Activated naive CD8-positive, alpha-beta T cell treated with anti-CD3 and anti-CD28 coated beads, Interleukin-2, amount 50 U/mL, for 16 hours (primary cell): ENCODE results near the gene SF3B4.

Source experiments
- DNase-seq: peaks from one replicate; pipeline ENCODE4 v3.0.0-alpha.2; 2020; ENCODE audit warnings: low read depth, low spot score

SF3B4 gene

GRCh38 chr1:149933208-149933607 is 5.6 kb upstream of the SF3B4 start:
- DNase-seq, result no peak

DNA sequence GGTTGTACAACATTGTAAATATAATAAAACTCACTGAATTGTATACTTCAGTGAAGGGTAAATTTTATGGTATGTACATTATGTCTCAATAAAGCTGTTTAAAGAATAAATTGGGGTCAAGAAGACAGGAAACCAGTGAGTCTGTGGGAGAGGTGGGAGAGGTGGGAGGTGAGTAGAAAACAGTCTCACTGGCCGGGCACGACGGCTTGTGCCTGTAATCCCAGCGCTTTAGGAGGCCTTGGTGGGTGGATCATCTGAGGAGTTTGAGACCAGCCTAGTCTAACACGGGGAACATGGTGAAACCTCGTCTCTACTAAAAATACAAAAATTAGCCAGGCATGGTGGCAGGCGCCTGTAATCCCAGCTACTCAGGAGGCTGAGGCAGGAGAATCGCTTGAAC is 4.9 kb upstream of the SF3B4 start:
- no peak for DNase-seq

GRCh38 chr1:149931212-149931790 is 3.7 kb upstream of the SF3B4 start:
- DNase-seq, result no peak

DNA sequence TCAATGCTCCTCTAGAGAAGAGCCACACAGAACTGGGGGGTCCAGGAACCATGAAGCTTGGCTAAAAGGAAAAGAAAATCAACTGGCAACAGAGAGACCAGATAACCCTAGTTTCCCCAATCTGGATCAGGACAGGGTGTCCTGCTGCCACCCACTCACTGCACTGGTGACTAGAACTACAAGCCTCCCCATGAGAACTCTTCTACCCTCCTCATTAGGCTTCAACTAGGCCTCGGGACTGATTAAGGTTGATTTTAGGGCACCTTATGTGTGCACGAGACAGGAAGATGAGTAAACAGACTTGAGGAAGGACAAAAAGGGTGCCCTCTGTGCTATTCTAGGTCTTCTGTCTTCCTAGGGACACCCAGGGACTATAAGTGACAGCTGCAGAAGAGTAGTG is 2.3 kb upstream of the SF3B4 start:
- DNase-seq, result no peak

DNA sequence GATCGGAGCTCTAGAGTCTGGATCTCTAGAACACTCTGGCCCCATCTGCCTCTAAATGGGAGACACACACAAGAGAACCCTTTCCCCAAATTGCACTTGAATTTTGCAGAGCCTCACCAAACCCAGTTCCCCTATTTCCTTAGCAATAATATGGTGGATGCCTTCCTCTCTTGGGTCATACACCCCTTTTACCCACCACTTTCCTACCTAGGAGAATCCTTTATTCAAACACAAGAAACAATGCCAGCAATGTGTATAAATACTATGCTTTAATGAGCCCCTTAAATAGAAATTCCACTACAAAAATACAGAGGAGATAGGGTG is 760 bp upstream of the SF3B4 start:
- no peak for DNase-seq

- DNase-seq, result no peak
Measured at GRCh38 chr1:149927056-149927562, 494 bp downstream of the SF3B4 start.

DNA sequence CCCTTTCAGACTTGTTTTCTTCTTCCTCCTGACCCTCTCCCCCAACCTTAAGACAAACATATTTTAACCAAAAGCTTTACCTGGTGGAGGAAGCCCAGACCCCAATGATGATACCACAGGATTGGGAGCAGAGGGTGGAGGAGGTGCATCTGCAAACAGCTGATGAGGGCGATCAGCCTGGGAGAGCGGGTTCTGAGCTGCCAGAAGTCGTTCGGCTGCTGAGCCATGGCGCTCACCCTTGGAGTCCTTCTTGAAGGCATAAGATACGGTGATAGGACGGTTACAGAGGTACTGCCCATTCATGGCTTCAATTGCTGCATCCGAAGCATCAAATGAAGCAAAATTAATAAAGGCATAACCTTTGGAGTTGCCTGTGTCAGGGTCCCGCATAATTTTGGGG is 1.3 kb downstream of the SF3B4 start:
- DNase-seq, result no peak

- no peak for DNase-seq
Measured at GRCh38 chr1:149925751-149926150, 1.9 kb downstream of the SF3B4 start.

- no peak for DNase-seq
Measured at GRCh38 chr1:149925345-149925744, 2.3 kb downstream of the SF3B4 start.

- no peak for DNase-seq
Measured at GRCh38 chr1:149923626-149924025, 4.0 kb downstream of the SF3B4 start.

DNA sequence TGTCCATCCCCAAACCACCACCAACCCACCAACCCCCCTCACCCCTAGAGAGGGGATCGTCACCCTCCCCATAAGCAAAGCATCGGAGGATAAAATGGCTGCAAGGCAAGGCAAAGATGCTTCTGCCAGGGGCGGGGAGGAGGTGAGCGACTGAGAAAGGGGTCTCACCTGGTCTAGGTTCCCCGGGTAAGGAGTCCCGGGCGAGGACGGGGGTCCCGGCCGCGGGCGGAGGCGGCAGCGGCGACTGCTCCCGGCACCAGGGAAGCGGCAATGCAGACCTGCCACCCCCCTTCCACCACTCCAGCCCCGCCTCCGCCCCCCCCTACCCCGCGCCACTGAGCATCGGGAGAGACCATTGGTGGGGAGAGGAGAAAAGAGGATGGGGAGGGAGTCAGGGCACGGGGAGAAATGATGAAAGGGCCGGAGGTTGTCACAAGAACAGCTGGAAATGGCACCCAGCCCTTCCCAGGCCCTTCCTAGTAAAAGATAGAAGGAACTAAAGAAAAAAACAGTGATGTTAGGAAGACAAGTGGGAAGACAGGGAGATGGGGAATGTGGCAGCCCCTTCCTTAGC is 9.9 kb downstream of the SF3B4 start, which contains the start of gene SV2A:
SV2A (minus strand) TSS at position 274 of the 574 bp plus-strand sequence. CDS start 4,004 bp downstream, outside the sequence.
- no peak for DNase-seq

DNA sequence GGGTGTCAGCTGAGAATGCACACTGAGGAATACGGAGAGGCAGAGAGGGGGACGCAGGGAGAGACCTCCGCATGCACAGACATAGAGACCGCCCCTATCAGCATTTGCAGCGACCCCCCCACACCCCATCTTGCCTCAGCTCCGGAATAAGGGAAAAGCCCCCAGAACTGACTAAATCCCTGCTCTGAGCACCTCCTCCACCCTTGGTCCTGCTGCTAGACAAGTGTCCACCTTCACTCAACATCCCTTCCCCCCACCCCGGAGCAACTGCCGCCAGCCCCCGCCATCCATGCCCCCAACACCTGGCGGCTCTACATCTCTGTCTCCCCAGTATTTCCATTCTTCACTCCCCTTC is 10.7 kb downstream of the SF3B4 start:
- no peak for DNase-seq

DNA sequence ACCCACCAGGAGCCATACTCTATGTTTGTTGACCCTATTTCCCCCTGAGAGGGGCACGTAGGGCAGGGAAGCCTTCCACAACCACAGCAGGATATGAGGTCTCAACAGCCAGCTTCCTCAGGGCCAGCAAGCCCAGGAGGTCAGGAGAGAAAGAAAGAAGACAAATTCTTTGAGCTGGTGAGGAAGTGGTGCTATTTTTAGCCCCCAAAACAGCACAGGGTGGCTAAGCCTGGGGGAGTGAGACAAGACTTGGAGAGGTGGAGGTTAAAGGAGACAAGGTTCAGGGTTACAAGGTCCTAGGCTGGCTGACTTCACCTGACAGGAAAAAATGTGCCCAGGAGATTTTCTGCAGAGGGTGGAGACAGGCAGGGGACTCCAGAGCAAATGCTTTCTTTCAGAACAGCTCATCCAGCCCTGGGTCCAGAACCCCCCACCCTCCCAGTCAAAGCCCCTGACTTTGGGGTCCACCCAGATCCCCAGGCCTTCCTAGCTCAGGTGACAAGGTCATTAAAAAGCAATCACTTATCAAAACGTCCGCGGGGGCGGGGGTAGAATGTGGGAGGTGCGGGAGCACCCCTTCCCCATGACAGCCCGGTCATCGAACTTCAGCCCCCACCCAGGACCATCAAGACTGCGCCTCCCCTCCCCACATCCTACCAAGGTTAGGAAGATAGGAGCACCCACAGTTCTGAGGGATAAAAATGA is 11.3 kb downstream of the SF3B4 start:
- no peak for DNase-seq

DNA sequence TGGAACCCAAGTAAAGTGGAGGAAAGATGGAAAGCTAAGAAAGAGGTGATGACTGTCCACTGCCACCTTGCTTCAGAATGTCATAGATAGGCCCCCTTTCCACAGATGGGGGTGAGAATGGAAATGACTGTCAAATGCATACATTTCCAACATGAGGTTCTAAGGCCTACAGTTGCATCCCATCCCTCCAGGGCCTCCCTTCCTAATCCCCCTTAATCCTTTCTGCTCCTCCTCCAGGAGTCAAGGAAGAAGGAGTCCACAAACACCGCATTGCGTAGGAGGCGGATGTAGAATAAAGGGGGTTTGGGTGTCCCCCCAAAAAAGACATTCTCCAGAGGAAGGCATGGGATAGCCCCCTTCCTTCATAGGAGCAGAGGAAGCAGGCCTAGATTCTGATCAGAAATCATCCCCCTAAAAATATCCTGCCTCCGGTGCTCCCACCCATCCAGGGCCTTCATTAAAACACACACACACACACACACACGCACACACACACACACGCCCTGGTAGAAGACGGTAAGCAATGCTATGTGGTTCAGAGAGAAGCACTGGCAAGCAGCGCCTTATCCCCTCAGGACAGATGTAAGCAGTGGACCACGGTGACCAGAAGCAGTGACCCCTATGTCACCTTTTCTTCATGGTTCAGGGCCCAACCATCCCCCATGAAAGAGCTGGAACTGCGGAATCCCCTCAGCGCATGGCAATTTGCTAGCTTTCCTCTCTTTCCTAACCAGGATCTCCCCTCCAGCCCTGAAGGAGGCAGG is 12.0 kb downstream of the SF3B4 start:
- DNase-seq, result no peak

- DNase-seq, result no peak
Measured at GRCh38 chr1:149914545-149914944, 13.1 kb downstream of the SF3B4 start.

GRCh38 chr1:149906570-149907075 is 21.0 kb downstream of the SF3B4 start:
- no peak for DNase-seq

DNA sequence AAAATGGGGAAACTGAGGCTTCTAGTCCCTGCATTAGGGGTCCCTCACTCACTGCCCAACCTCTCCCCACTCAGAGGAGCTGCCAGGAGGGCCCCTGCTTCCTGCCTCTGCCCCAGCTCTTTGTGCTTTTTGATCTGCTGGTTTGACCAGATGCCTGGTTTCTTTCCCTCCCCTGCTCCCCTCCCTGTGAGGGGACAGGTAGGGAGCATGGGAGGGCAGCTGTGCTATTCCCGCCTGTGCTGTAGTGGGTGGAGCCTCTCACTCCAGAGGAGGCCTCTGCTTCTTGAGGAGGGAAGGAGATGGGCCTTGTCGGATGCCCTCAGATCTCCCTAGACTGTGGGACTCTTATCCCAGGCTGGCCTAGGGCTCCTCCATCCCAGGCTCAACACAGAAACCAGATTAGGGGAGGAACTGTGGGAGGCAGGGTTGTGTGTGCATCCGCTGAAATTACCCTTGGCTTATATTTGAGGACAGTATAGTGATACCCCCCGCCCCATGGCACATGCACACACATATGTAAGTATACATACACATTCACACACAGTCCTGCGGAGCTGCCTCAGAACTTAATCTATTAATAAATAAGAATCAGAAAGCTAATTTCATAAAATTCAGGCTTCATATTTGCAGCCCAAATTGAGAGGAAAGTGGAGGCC is 23.6 kb downstream of the SF3B4 start:
- no peak for DNase-seq

- peak; percentile 55 for DNase-seq
Measured at GRCh38 chr1:149899460-149900284, 27.9 kb downstream of the SF3B4 start, which contains the start of gene BOLA1. Gene BOLA1 (plus strand): TSS chr1:149899568. CDS start chr1:149900060, 492 bp downstream.

GRCh38 chr1:149896575-149896974 is 31.0 kb downstream of the SF3B4 start:
- no peak for DNase-seq

- no peak for DNase-seq
Measured at GRCh38 chr1:149888999-149889289, 38.7 kb downstream of the SF3B4 start.
